T-cell (primary cell): ENCODE measurements around the gene HBZ. TPM values are rescaled to one million over a fixed set of nuclear protein-coding genes. Genes with fewer than 3 reads are reported as not detected.
"Not testable (repeated sequence)": the region's sequence is repeated elsewhere in the genome, so short reads cannot be mapped to it uniquely, and the experiment has no call there.

ENCODE experiments used
- ATAC-seq, 4 experiments: fragments of 200-7000 bp in 3 of 4; fragments of 150-1000 bp in 1 of 4; cut with Tn5 transposase; replicated peaks in 1 of 4; 1 replicate in 3 of 4; 2 replicates in 1 of 4; pipeline ENCODE4 v1.10.0; 2021; ENCODE audit warnings: moderate library complexity in 3 of 4, mild to moderate bottlenecking in 2 of 4, moderate number of reproducible peaks in 1 of 4
- CTCF ChIA-PET, 2 donors: fragments of 300-600 bp; sonication (Branson Sonifier 250); formaldehyde crosslinking; loops; one replicate each; lab custom pipeline; 2022; ENCODE audit warnings: antibody characterized with exemption in 2 of 2; lab: Charles Lee
- POLR2A ChIA-PET, 2 donors: fragments of 300-600 bp; sonication (Branson Sonifier 250); formaldehyde crosslinking; loops; one replicate each; lab custom pipeline; 2022; ENCODE audit warnings: antibody characterized with exemption in 2 of 2; lab: Charles Lee
- DNase-seq, 35 experiments: peaks; one replicate each; pipeline versions ENCODE4 v3.0.0 to v3.0.0-alpha.2; 2013 to 2023
- H3K27ac ChIP-seq: one replicate; pipeline ENCODE4 v1.5.1; 2013; ENCODE audit warnings: low read length
- H3K27me3 ChIP-seq, 2 experiments: replicated peaks in 1 of 2; 1 replicate in 1 of 2; 2 replicates in 1 of 2; pipeline versions ENCODE4 v1.6.1 to v1.7.0; 2013; ENCODE audit warnings: low read length in 1 of 2, mixed read lengths in 1 of 2; ENCODE audit not compliant: control insufficient read depth in 2 of 2, insufficient read depth in 2 of 2; ENCODE audit errors: extremely low read depth in 1 of 2
- H3K36me3 ChIP-seq, 2 donors: 1 replicate in 1 of 2; 2 replicates in 1 of 2; pipeline versions ENCODE4 v1.6.1 to v1.7.0; 2013; ENCODE audit warnings: low read length in 1 of 2; ENCODE audit not compliant: control insufficient read depth in 2 of 2, insufficient read depth in 1 of 2; ENCODE audit errors: extremely low read depth in 1 of 2
- H3K4me1 ChIP-seq, 2 experiments: 1 replicate in 1 of 2; 2 replicates in 1 of 2; pipeline versions ENCODE4 v1.6.1 to v1.7.0; 2013; ENCODE audit warnings: low read length in 2 of 2, mixed read lengths in 1 of 2; ENCODE audit not compliant: insufficient read depth in 2 of 2, control insufficient read depth in 1 of 2; ENCODE audit errors: extremely low read depth in 1 of 2
- H3K4me3 ChIP-seq, 2 donors: 1 replicate in 1 of 2; 2 replicates in 1 of 2; pipeline versions ENCODE4 v1.5.1 to v1.7.0; 2013; ENCODE audit warnings: mild to moderate bottlenecking in 2 of 2, low read length in 1 of 2, moderate library complexity in 1 of 2; ENCODE audit not compliant: control insufficient read depth in 1 of 2; ENCODE audit errors: extremely low read depth in 1 of 2
- H3K9me3 ChIP-seq: 2 replicates; pipeline ENCODE4 v1.7.0; 2013
- H3K27ac Mint-ChIP-seq, 2 donors: one replicate each; pipeline ENCODE4 v1.8.0; 2020 to 2021; ENCODE audit warnings: mild to moderate bottlenecking in 2 of 2, mixed read lengths in 2 of 2
- H3K27me3 Mint-ChIP-seq, 2 donors: one replicate each; pipeline ENCODE4 v1.8.0; 2021 to 2022; ENCODE audit warnings: mixed read lengths in 2 of 2
- H3K36me3 Mint-ChIP-seq: one replicate; pipeline ENCODE4 v1.8.0; 2021; ENCODE audit warnings: mixed read lengths
- H3K4me1 Mint-ChIP-seq, 3 donors: one replicate each; pipeline ENCODE4 v1.8.0; 2020 to 2022; ENCODE audit warnings: mixed read lengths in 3 of 3, mild to moderate bottlenecking in 1 of 3
- H3K4me3 Mint-ChIP-seq, 3 donors: one replicate each; pipeline ENCODE4 v1.8.0; 2020 to 2022; ENCODE audit warnings: mild to moderate bottlenecking in 3 of 3, mixed read lengths in 3 of 3, moderate library complexity in 3 of 3
- H3K9me3 Mint-ChIP-seq, 3 donors: one replicate each; pipeline ENCODE4 v1.8.0; 2020 to 2022; ENCODE audit warnings: mixed read lengths in 3 of 3
- WGBS: methylation state at CpG from one replicate; pipeline ENCODE4 v1.1.5; 2013; ENCODE audit warnings: missing lambda C conversion rate; ENCODE audit not compliant: insufficient coverage; 5-methylcytosine and 5-hydroxymethylcytosine counted together
- total RNA-seq, 35 experiments: library from RNA in 6 of 35; stranded (reverse) in 6 of 35; fragments of 120-200 nt in 1 of 35; gene quantifications; one replicate each; pipeline versions ENCODE4 v1.2.1 to v1.2.4 and lab custom pipeline; 2013 to 2026

HBZ gene
- total RNA-seq, 5 donors from 2014 or later (not counting 1 experiment from before 2014, with no cell fraction given), result 0.51 to 0.76 (median 0.59) TPM; not detected in 2

DNA sequence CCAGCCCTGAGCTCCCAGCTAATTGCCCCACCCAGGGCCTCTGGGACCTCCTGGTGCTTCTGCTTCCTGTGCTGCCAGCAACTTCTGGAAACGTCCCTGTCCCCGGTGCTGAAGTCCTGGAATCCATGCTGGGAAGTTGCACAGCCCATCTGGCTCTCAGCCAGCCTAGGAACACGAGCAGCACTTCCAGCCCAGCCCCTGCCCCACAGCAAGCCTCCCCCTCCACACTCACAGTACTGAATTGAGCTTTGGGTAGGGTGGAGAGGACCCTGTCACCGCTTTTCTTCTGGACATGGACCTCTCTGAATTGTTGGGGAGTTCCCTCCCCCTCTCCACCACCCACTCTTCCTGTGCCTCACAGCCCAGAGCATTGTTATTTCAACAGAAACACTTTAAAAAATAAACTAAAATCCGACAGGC, 17.7 kb downstream of the HBZ start:
- Histone ChIP-seq H3K27me3 (peaks cover 9 to 75% of the 10 kb centered on the region in 2 experiments), H3K4me1 (peaks cover 4 to 24% of the 10 kb centered on the region in 2 experiments)
- H3K36me3 ChIP-seq, DNase-seq, POLR2A ChIA-PET, H3K4me3 Mint-ChIP-seq, ATAC-seq, H3K36me3 Mint-ChIP-seq, H3K4me3 ChIP-seq, H3K27ac ChIP-seq, H3K9me3 Mint-ChIP-seq, H3K9me3 ChIP-seq, CTCF ChIA-PET: not testable (repeated sequence)
- peak overlapping the region in 1 of 2 donors; percentile 65 for H3K27ac Mint-ChIP-seq
- peaks cover 8 to 31% (median 15%) of the 10 kb centered on the region in 3 donors for H3K4me1 Mint-ChIP-seq
- 0% methylated on average over 2 of the region's 5 CpGs for WGBS
- peaks cover 45 to 68% of the 10 kb centered on the region in 2 donors for H3K27me3 Mint-ChIP-seq

DNA sequence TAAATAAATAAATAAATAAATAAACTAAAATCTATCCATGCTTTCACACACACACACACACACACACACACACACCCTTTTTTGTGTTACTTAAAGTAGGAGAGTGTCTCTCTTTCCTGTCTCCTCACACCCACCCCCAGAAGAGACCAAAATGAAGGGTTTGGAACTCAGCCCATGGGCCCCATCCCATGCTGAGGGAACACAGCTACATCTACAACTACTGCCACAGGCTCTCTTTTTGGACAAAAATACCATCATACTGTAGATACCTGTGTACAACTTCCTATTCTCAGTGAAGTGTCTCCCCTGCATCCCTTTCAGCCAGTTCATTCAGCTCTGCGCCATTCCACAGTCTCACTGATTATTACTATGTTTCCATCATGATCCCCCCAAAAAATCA, 18.3 kb downstream of the HBZ start:
- Mint-ChIP-seq H3K4me3 (no peak overlapping the region), H3K9me3 (no peaks in the 10 kb centered on the region), H3K36me3 (no peaks in the 10 kb centered on the region), H3K27ac (peak overlapping the region in 1 of 2 donors; percentile 52), H3K4me1 (peaks cover 12 to 31% (median 14%) of the 10 kb centered on the region in 3 donors), H3K27me3 (peaks cover 50 to 68% of the 10 kb centered on the region in 2 donors)
- H3K27ac ChIP-seq, result no peak overlapping the region
- H3K4me1 ChIP-seq, result peaks cover 2 to 20% of the 10 kb centered on the region in 2 experiments
- ATAC-seq (no peak), DNase-seq (no peak)
- no peak overlapping the region for H3K4me3 ChIP-seq
- H3K9me3 ChIP-seq, result no peaks in the 10 kb centered on the region
- ChIA-PET POLR2A (no interaction called here), CTCF (no interaction called here)
- no CpG with 5 or more reads among the region's 1 CpG for WGBS
- peaks cover 12 to 74% of the 10 kb centered on the region in 2 experiments for H3K27me3 ChIP-seq
- H3K36me3 ChIP-seq, result no peaks in the 10 kb centered on the region

DNA sequence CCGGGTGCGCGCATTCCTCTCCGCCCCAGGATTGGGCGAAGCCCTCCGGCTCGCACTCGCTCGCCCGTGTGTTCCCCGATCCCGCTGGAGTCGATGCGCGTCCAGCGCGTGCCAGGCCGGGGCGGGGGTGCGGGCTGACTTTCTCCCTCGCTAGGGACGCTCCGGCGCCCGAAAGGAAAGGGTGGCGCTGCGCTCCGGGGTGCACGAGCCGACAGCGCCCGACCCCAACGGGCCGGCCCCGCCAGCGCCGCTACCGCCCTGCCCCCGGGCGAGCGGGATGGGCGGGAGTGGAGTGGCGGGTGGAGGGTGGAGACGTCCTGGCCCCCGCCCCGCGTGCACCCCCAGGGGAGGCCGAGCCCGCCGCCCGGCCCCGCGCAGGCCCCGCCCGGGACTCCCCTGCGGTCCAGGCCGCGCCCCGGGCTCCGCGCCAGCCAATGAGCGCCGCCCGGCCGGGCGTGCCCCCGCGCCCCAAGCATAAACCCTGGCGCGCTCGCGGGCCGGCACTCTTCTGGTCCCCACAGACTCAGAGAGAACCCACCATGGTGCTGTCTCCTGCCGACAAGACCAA, 20.0 kb downstream of the HBZ start, which contains the start of gene HBA2:
Gene HBA2, plus strand, starts transcription at position 503 of the 568 bp plus-strand sequence. Its CDS starts 37 bp downstream, at position 540.
- not testable (repeated sequence) for DNase-seq, H3K27ac Mint-ChIP-seq

DNA sequence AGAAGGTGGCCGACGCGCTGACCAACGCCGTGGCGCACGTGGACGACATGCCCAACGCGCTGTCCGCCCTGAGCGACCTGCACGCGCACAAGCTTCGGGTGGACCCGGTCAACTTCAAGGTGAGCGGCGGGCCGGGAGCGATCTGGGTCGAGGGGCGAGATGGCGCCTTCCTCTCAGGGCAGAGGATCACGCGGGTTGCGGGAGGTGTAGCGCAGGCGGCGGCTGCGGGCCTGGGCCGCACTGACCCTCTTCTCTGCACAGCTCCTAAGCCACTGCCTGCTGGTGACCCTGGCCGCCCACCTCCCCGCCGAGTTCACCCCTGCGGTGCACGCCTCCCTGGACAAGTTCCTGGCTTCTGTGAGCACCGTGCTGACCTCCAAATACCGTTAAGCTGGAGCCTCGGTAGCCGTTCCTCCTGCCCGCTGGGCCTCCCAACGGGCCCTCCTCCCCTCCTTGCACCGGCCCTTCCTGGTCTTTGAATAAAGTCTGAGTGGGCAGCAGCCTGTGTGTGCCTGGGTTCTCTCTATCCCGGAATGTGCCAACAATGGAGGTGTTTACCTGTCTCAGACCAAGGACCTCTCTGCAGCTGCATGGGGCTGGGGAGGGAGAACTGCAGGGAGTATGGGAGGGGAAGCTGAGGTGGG, 20.9 kb downstream of the HBZ start:
- H3K36me3 Mint-ChIP-seq, CTCF ChIA-PET, H3K9me3 Mint-ChIP-seq, H3K4me3 ChIP-seq, POLR2A ChIA-PET, ATAC-seq, H3K36me3 ChIP-seq, H3K27ac Mint-ChIP-seq, H3K27ac ChIP-seq, DNase-seq, H3K9me3 ChIP-seq: not testable (repeated sequence)
- H3K27me3 ChIP-seq, result peaks cover 8 to 64% of the 10 kb centered on the region in 2 experiments
- Mint-ChIP-seq H3K27me3 (peaks cover 45 to 63% of the 10 kb centered on the region in 2 donors), H3K4me3 (peak overlapping the region in 2 of 3 donors; percentile 17 to 53), H3K4me1 (peaks cover 11 to 32% (median 12%) of the 10 kb centered on the region in 3 donors)
- WGBS, result 10% methylated on average over 22 of the region's 44 CpGs
- H3K4me1 ChIP-seq, result peaks cover 0 to 12% of the 10 kb centered on the region in 2 experiments

More for the DNA sequence above, 20.0 kb downstream of the HBZ start, which contains the start of gene HBA2:
- POLR2A ChIA-PET, result interaction anchor here in 1 of 2 donors (0.6 kb wide), 1 partner anchor 38 kb away, joined by 13 read pairs; no protein-coding TSS in a partner anchor
- CTCF ChIA-PET, H3K36me3 Mint-ChIP-seq, H3K27ac ChIP-seq, H3K9me3 ChIP-seq, H3K4me3 ChIP-seq, H3K9me3 Mint-ChIP-seq, H3K36me3 ChIP-seq: not testable (repeated sequence)
- peaks cover 45 to 62% of the 10 kb centered on the region in 2 donors for H3K27me3 Mint-ChIP-seq
- H3K4me3 Mint-ChIP-seq, result peak within 1 kb of the TSS in 2 of 3 donors; percentile 17 to 53
- Histone ChIP-seq H3K4me1 (peaks cover 0 to 12% of the 10 kb centered on the region in 2 experiments), H3K27me3 (peaks cover 8 to 64% of the 10 kb centered on the region in 2 experiments)
- no CpG with 5 or more reads among the region's 74 CpGs for WGBS
- H3K4me1 Mint-ChIP-seq, result peaks cover 11 to 28% (median 12%) of the 10 kb centered on the region in 3 donors
- ATAC-seq, result peak; percentile 17 to 56 (median 44)

DNA sequence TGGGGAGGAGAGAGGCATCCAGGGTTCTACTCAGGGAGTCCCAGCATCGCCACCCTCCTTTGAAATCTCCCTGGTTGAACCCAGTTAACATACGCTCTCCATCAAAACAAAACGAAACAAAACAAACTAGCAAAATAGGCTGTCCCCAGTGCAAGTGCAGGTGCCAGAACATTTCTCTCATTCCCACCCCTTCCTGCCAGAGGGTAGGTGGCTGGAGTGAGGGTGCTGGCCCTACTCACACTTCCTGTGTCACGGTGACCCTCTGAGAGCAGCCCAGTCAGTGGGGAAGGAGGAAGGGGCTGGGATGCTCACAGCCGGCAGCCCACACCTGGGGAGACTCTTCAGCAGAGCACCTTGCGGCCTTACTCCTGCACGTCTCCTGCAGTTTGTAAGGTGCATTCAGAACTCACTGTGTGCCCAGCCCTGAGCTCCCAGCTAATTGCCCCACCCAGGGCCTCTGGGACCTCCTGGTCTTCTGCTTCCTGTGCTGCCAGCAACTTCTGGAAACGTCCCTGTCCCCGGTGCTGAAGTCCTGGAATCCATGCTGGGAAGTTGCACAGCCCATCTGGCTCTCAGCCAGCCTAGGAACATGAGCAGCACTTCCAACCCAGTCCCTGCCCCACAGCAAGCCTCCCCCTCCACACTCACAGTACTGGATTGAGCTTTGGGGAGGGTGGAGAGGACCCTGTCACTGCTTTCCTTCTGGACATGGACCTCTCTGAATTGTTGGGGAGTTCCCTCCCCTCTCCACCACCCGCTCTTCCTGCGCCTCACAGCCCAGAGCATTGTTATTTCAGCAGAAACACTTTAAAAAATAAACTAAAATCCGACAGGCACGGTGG, 21.7 kb downstream of the HBZ start:
- Mint-ChIP-seq H3K4me3 (peak overlapping the region in 1 of 3 donors; percentile 53), H3K27ac (peak overlapping the region in 1 of 2 donors; percentile 70), H3K27me3 (peaks cover 38 to 59% of the 10 kb centered on the region in 2 donors), H3K4me1 (peaks cover 11 to 32% (median 12%) of the 10 kb centered on the region in 3 donors)
- Histone ChIP-seq H3K27me3 (peaks cover 8 to 64% of the 10 kb centered on the region in 2 experiments), H3K4me1 (peaks cover 0 to 12% of the 10 kb centered on the region in 2 experiments)
- H3K36me3 Mint-ChIP-seq, CTCF ChIA-PET, POLR2A ChIA-PET, ATAC-seq, H3K4me3 ChIP-seq, H3K9me3 ChIP-seq, DNase-seq, H3K36me3 ChIP-seq, H3K27ac ChIP-seq, H3K9me3 Mint-ChIP-seq: not testable (repeated sequence)
- WGBS, result 11% methylated on average over 5 of the region's 13 CpGs
